ENCODE data around the gene RIT2. TPM values are rescaled to one million over a fixed set of nuclear protein-coding genes. Genes with fewer than 3 reads are reported as not detected.

RIT2 gene
- total RNA-seq, 1 donor: not detected

DNA sequence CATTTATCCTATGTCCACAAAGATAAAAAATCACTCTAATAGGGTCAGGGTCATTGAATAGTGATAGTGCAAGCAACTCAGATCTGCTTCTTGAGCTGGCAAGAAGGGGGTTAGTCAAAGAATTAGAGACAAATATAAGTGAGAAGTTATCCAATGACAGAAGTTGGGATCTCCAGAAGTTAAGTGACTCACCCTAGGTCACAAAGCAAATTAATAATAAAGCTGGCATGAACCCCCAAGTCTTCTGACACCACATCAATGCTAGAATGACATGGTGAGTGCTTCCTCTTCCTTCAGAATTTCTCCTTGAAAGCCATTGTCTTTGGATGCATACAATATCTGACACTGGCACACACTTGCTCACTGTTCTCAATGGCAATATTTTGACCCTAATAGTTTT, 343.5 kb downstream of the RIT2 start:
- no peak overlapping the region for H3K4me3 ChIP-seq (ENCODE audit: low read depth, low read length)
- TF ChIP-seq, protein P1, sequence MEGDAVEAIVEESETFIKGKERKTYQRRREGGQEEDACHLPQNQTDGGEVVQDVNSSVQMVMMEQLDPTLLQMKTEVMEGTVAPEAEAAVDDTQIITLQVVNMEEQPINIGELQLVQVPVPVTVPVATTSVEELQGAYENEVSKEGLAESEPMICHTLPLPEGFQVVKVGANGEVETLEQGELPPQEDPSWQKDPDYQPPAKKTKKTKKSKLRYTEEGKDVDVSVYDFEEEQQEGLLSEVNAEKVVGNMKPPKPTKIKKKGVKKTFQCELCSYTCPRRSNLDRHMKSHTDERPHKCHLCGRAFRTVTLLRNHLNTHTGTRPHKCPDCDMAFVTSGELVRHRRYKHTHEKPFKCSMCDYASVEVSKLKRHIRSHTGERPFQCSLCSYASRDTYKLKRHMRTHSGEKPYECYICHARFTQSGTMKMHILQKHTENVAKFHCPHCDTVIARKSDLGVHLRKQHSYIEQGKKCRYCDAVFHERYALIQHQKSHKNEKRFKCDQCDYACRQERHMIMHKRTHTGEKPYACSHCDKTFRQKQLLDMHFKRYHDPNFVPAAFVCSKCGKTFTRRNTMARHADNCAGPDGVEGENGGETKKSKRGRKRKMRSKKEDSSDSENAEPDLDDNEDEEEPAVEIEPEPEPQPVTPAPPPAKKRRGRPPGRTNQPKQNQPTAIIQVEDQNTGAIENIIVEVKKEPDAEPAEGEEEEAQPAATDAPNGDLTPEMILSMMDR (IDR thresholded peaks at IDR 0.05; ENCODE audit: insufficient read depth, low read length): no peak

DNA sequence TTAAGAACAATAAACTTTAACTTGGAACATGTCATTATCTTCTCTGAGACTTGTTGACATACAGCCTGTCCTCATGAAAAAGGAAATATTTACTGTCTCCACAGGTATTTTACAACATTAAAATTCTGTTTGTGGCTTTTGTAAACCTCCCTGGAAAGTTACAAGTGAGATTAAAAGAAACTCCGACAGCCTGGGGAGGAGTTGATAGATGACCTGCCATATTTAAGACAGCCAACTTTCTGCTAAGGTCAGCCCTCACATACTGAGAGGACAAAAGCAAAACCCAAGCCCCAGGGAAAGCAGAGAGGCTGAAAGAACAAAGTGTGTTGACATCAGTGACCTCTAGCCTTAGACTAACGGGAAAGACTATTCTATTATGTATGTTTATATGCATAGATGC, 350.2 kb downstream of the RIT2 start:
- no peak for DNase-seq (ENCODE audit: low read depth)
- TF ChIP-seq, protein P1 (IDR thresholded peaks at IDR 0.05; ENCODE audit: insufficient read depth, low read length): no peak
- no peak overlapping the region for H3K4me3 ChIP-seq (ENCODE audit: low read depth, low read length)

More for the DNA sequence above, 343.5 kb downstream of the RIT2 start:
- no peak for DNase-seq (ENCODE audit: low read depth)

GRCh38 chr18:42760290-42760689, 355.2 kb downstream of the RIT2 start:
- DNase-seq (ENCODE audit: low read depth): no peak
- H3K4me3 ChIP-seq (ENCODE audit: low read depth, low read length): no peak overlapping the region
- TF ChIP-seq, protein P1 (IDR thresholded peaks at IDR 0.05; ENCODE audit: insufficient read depth, low read length): no peak

DNA sequence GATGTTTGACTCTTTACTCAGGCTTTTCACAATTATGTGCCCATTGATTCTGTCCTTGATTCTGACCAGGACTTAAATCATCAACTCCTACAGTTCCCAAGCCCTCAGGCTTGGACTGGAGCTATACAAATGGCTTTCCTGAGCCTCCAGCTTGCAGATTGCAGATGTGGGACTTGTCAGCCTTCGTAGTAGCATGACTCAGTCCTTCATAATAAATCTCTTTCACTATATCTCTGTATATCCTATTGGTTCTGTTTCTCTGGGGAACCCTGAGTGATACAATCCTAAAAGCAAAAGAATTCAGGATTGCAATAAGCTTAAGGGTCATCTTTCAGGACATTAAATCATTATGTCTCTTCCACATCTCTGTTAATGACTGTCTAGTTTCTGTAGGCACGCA, 356.6 kb downstream of the RIT2 start:
- TF ChIP-seq, protein P1 (IDR thresholded peaks at IDR 0.05; ENCODE audit: insufficient read depth, low read length): no peak
- DNase-seq (ENCODE audit: low read depth): peak; percentile 1
- H3K4me3 ChIP-seq (ENCODE audit: low read depth, low read length): no peak overlapping the region

- TF ChIP-seq, protein P1 (IDR thresholded peaks at IDR 0.05; ENCODE audit: insufficient read depth, low read length): no peak
- no peak overlapping the region for H3K4me3 ChIP-seq (ENCODE audit: low read depth, low read length)
- DNase-seq (ENCODE audit: low read depth): no peak
These were observed 359.3 kb downstream of the RIT2 start for GRCh38 chr18:42756214-42756613.

GRCh38 chr18:42752916-42753315, 362.6 kb downstream of the RIT2 start:
- no peak overlapping the region for H3K4me3 ChIP-seq (ENCODE audit: low read depth, low read length)

DNA sequence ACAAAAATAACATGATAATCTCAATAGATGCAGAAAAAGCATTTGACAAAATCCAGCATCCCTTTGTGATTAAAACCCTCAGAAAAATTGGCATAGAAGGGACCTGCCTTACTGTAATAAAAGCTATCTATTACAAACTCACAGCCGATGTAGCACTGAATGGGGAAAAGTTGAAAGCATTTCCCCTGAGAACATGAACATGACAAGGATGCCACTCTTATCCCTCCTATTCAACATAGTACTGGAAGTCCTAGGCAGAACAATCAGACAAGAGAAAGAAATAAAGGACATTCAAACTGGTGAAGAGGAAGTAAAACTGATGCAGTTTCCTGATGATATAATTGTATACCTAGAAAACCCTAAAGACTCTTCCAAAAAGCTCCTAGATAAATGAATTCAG, 368.7 kb downstream of the RIT2 start:
- TF ChIP-seq, protein P1 (IDR thresholded peaks at IDR 0.05; ENCODE audit: insufficient read depth, low read length): no peak
- DNase-seq (ENCODE audit: low read depth): no peak

More at GRCh38 chr18:42752916-42753315, 362.6 kb downstream of the RIT2 start:
- no peak for DNase-seq (ENCODE audit: low read depth)
- TF ChIP-seq, protein P1 (IDR thresholded peaks at IDR 0.05; ENCODE audit: insufficient read depth, low read length): no peak

More for the DNA sequence above, 368.7 kb downstream of the RIT2 start:
- H3K4me3 ChIP-seq (ENCODE audit: low read depth, low read length): no peak overlapping the region
